GM19023 (cell line): ENCODE data around the gene BAG1.

ENCODE experiments used
- ATAC-seq: cut with Tn5 transposase; IDR thresholded peaks from one replicate; pipeline ENCODE4 v1.9.1; 2021; ENCODE audit warnings: mild to moderate bottlenecking, moderate library complexity; ENCODE audit not compliant: unreplicated experiment

BAG1 gene

GRCh38 chr9:33244137-33244784, 20.2 kb downstream of the BAG1 start:
- ATAC-seq, result no peak

GRCh38 chr9:33242609-33243134, 21.8 kb downstream of the BAG1 start:
- ATAC-seq, result no peak

GRCh38 chr9:33241298-33241697, 23.2 kb downstream of the BAG1 start:
- ATAC-seq, result no peak

- no peak for ATAC-seq
Observed at GRCh38 chr9:33239921-33240320, 24.6 kb downstream of the BAG1 start, which contains the start of gene SPINK4. Gene SPINK4, plus strand, starts transcription at chr9:33240167. Its CDS starts 42 bp downstream, at chr9:33240209.

GRCh38 chr9:33236571-33236970, 27.9 kb downstream of the BAG1 start:
- no peak for ATAC-seq

- no peak for ATAC-seq
Observed at GRCh38 chr9:33234511-33235467, 29.7 kb downstream of the BAG1 start.

GRCh38 chr9:33233626-33234342, 30.7 kb downstream of the BAG1 start:
- ATAC-seq, result no peak

- no peak for ATAC-seq
Observed at GRCh38 chr9:33232815-33233214, 31.7 kb downstream of the BAG1 start.

- no peak for ATAC-seq
Observed at GRCh38 chr9:33231623-33231942, 32.9 kb downstream of the BAG1 start.

GRCh38 chr9:33230756-33231622, 33.5 kb downstream of the BAG1 start:
- ATAC-seq, result no peak

- ATAC-seq, result no peak
Observed at GRCh38 chr9:33229359-33230114, 35.0 kb downstream of the BAG1 start.

- no peak for ATAC-seq
Observed at GRCh38 chr9:33228606-33229005, 35.9 kb downstream of the BAG1 start.

- ATAC-seq, result no peak
Observed at GRCh38 chr9:33227741-33228140, 36.8 kb downstream of the BAG1 start.

- ATAC-seq, result peak; percentile 57
Observed at GRCh38 chr9:33227008-33227398, 37.5 kb downstream of the BAG1 start.

GRCh38 chr9:33225319-33226147, 39.0 kb downstream of the BAG1 start:
- no peak for ATAC-seq

GRCh38 chr9:33223696-33224095, 40.8 kb downstream of the BAG1 start:
- ATAC-seq, result no peak

GRCh38 chr9:33222031-33222430, 42.5 kb downstream of the BAG1 start:
- no peak for ATAC-seq

GRCh38 chr9:33221568-33221884, 43.0 kb downstream of the BAG1 start:
- ATAC-seq, result no peak
